Naive thymus-derived CD8-positive, alpha-beta T cell (primary cell): Measurements from ENCODE around the gene AP1G2. TPM values are rescaled to one million over a fixed set of nuclear protein-coding genes. Genes with fewer than 3 reads are reported as not detected.
"Not testable (repeated sequence)": the region's sequence is repeated elsewhere in the genome, so short reads cannot be mapped to it uniquely, and the experiment has no call there.

ENCODE experiments used
- ATAC-seq, 2 donors: fragments of 150-1000 bp; cut with Tn5 transposase in 1 of 2; sonication (Bioruptor Pico), chemical (Tn5 transposase) in 1 of 2; 1 replicate in 1 of 2; 2 replicates in 1 of 2; pipeline ENCODE4 v1.10.0; 2021; ENCODE audit warnings: mild to moderate bottlenecking in 2 of 2, moderate library complexity in 2 of 2
- POLR2A ChIA-PET: fragments of 350-600 bp; sonication (Branson Sonifier 250); formaldehyde crosslinking; loops from one replicate; lab custom pipeline; 2021; ENCODE audit warnings: antibody characterized with exemption; lab: Charles Lee
- DNase-seq, 10 donors: peaks; one replicate each; pipeline versions ENCODE4 v3.0.0 to v3.0.0-alpha.2; 2020 to 2022
- H3K27ac Mint-ChIP-seq, 10 donors: one replicate each; pipeline ENCODE4 v1.8.0; 2020 to 2022; ENCODE audit warnings: mild to moderate bottlenecking in 10 of 10, mixed read lengths in 10 of 10, moderate library complexity in 4 of 10, inconsistent platforms in 1 of 10
- H3K27me3 Mint-ChIP-seq, 5 donors: one replicate each; pipeline ENCODE4 v1.8.0; 2021 to 2022; ENCODE audit warnings: mixed read lengths in 5 of 5
- H3K36me3 Mint-ChIP-seq, 3 donors: one replicate each; pipeline ENCODE4 v1.8.0; 2020 to 2022; ENCODE audit warnings: mixed read lengths in 3 of 3, mild to moderate bottlenecking in 2 of 3, inconsistent platforms in 1 of 3
- H3K4me1 Mint-ChIP-seq, 4 donors: one replicate each; pipeline ENCODE4 v1.8.0; 2021 to 2022; ENCODE audit warnings: mixed read lengths in 4 of 4
- H3K4me3 Mint-ChIP-seq, 10 donors: one replicate each; pipeline ENCODE4 v1.8.0; 2020 to 2022; ENCODE audit warnings: mild to moderate bottlenecking in 10 of 10, mixed read lengths in 10 of 10, moderate library complexity in 6 of 10, inconsistent platforms in 1 of 10
- H3K9me3 Mint-ChIP-seq, 9 donors: one replicate each; pipeline ENCODE4 v1.8.0; 2020 to 2022; ENCODE audit warnings: mixed read lengths in 9 of 9, mild to moderate bottlenecking in 3 of 9, inconsistent platforms in 1 of 9, moderate library complexity in 1 of 9
- polyA plus RNA-seq, 3 donors: library from polyadenylated mRNA; unstranded; fragments of 300-500 nt; fragmentation: Illumina TruSeq; gene quantifications; one replicate each; pipeline ENCODE4 v1.2.3, GENCODE V29; 2021
- total RNA-seq, 8 experiments: library from RNA in 2 of 8; stranded (reverse) in 2 of 8; gene quantifications; one replicate each; pipeline ENCODE4 v1.2.3 and lab custom pipeline; 2021 to 2026

AP1G2 gene
- total and polyA plus RNA-seq, 5 experiments from 2014 or later: 67.8 to 529 (median 91.4) TPM

- H3K36me3 Mint-ChIP-seq: peaks cover 0 to 12% (median 7%) of the 10 kb centered on the region in 3 donors
- peak overlapping the region; percentile 52 to 99 (median 92) for H3K27ac Mint-ChIP-seq
- H3K9me3 Mint-ChIP-seq: peaks cover 0 to 11% (median 1%) of the 10 kb centered on the region in 9 donors
- POLR2A ChIA-PET: interaction anchor here (0.5 kb wide), 1 partner anchor 486 kb away, joined by 4 read pairs; no protein-coding TSS in a partner anchor
- ATAC-seq (no peak), DNase-seq (no peak)
- peaks cover 28 to 61% (median 43%) of the 10 kb centered on the region in 4 donors for H3K4me1 Mint-ChIP-seq
- no peaks in the 10 kb centered on the region for H3K27me3 Mint-ChIP-seq
- H3K4me3 Mint-ChIP-seq: peak overlapping the region in 8 of 10 donors; percentile 22 to 90 (median 48)
Measured at GRCh38 chr14:23609001-23609400, 41.4 kb upstream of the AP1G2 start.

GRCh38 chr14:23608454-23608853 lies 40.9 kb upstream of the AP1G2 start:
- Mint-ChIP-seq H3K27ac (peak overlapping the region in 9 of 10 donors; percentile 36 to 99 (median 92)), H3K4me1 (peaks cover 28 to 61% (median 43%) of the 10 kb centered on the region in 4 donors), H3K9me3 (peaks cover 0 to 11% (median 1%) of the 10 kb centered on the region in 9 donors), H3K27me3 (no peaks in the 10 kb centered on the region), H3K36me3 (peaks cover 0 to 12% (median 7%) of the 10 kb centered on the region in 3 donors), H3K4me3 (no peak overlapping the region)
- no peak for ATAC-seq
- no peak for DNase-seq
- POLR2A ChIA-PET: interaction anchor here (0.5 kb wide), 1 partner anchor 486 kb away, joined by 4 read pairs; no protein-coding TSS in a partner anchor

- POLR2A ChIA-PET: no interaction called here
- Mint-ChIP-seq H3K36me3 (peaks cover 0 to 12% (median 5%) of the 10 kb centered on the region in 3 donors), H3K27ac (peak overlapping the region in 2 of 10 donors; percentile 32 to 41), H3K27me3 (no peaks in the 10 kb centered on the region), H3K4me3 (no peak overlapping the region), H3K4me1 (peaks cover 23 to 47% (median 32%) of the 10 kb centered on the region in 4 donors), H3K9me3 (peaks cover 0 to 11% (median 1%) of the 10 kb centered on the region in 9 donors)
- no peak for ATAC-seq
- no peak for DNase-seq
Measured at GRCh38 chr14:23605931-23606585, 38.5 kb upstream of the AP1G2 start.

- H3K4me1 Mint-ChIP-seq: peaks cover 11 to 34% (median 22%) of the 10 kb centered on the region in 4 donors
- peaks cover 0 to 11% (median 7%) of the 10 kb centered on the region in 3 donors for H3K36me3 Mint-ChIP-seq
- peaks cover 0 to 3% (median 0%) of the 10 kb centered on the region in 5 donors for H3K27me3 Mint-ChIP-seq
Measured at GRCh38 chr14:23604675-23605170, 37.1 kb upstream of the AP1G2 start.

GRCh38 chr14:23604148-23604547 lies 36.6 kb upstream of the AP1G2 start:
- Mint-ChIP-seq H3K4me3 (no peak overlapping the region), H3K9me3 (peaks cover 1 to 16% (median 7%) of the 10 kb centered on the region in 9 donors), H3K27me3 (peaks cover 0 to 5% (median 0%) of the 10 kb centered on the region in 5 donors), H3K4me1 (peaks cover 5 to 28% (median 19%) of the 10 kb centered on the region in 4 donors), H3K27ac (no peak overlapping the region), H3K36me3 (peaks cover 0 to 16% (median 9%) of the 10 kb centered on the region in 3 donors)
- ATAC-seq (no peak), DNase-seq (no peak)
- POLR2A ChIA-PET: no interaction called here

More at GRCh38 chr14:23604675-23605170, 37.1 kb upstream of the AP1G2 start:
- ATAC-seq (no peak), DNase-seq (no peak)
- Mint-ChIP-seq H3K27ac (no peak overlapping the region), H3K9me3 (peaks cover 0 to 12% (median 4%) of the 10 kb centered on the region in 9 donors), H3K4me3 (no peak overlapping the region)
- POLR2A ChIA-PET: no interaction called here

- Mint-ChIP-seq H3K4me3 (no peak overlapping the region), H3K27me3 (peaks cover 0 to 5% (median 0%) of the 10 kb centered on the region in 5 donors), H3K4me1 (peaks cover 0 to 19% (median 11%) of the 10 kb centered on the region in 4 donors), H3K9me3 (peaks cover 0 to 13% (median 5%) of the 10 kb centered on the region in 9 donors), H3K27ac (peak overlapping the region in 1 of 10 donors; percentile 24), H3K36me3 (peaks cover 0 to 11% (median 6%) of the 10 kb centered on the region in 3 donors)
- ATAC-seq (no peak), DNase-seq (no peak)
- POLR2A ChIA-PET: no interaction called here
Measured at GRCh38 chr14:23603103-23603502, 35.5 kb upstream of the AP1G2 start.

GRCh38 chr14:23602181-23603095 lies 34.8 kb upstream of the AP1G2 start:
- Mint-ChIP-seq H3K4me3 (no peak overlapping the region), H3K27ac (peak overlapping the region in 3 of 10 donors; percentile 10 to 31 (median 29)), H3K4me1 (peaks cover 0 to 18% (median 12%) of the 10 kb centered on the region in 4 donors), H3K36me3 (peaks cover 0 to 11% (median 6%) of the 10 kb centered on the region in 3 donors), H3K27me3 (peaks cover 0 to 5% (median 0%) of the 10 kb centered on the region in 5 donors), H3K9me3 (peaks cover 0 to 13% (median 5%) of the 10 kb centered on the region in 9 donors)
- POLR2A ChIA-PET: no interaction called here
- DNase-seq: no peak
- ATAC-seq: no peak

- POLR2A ChIA-PET: no interaction called here
- H3K27me3 Mint-ChIP-seq: peaks cover 0 to 5% (median 0%) of the 10 kb centered on the region in 5 donors
- peak overlapping the region in 1 of 10 donors; percentile 29 for H3K27ac Mint-ChIP-seq
- ATAC-seq (no peak), DNase-seq (no peak)
- no peak overlapping the region for H3K4me3 Mint-ChIP-seq
- peaks cover 0 to 11% (median 6%) of the 10 kb centered on the region in 3 donors for H3K36me3 Mint-ChIP-seq
- H3K9me3 Mint-ChIP-seq: peaks cover 0 to 13% (median 5%) of the 10 kb centered on the region in 9 donors
- H3K4me1 Mint-ChIP-seq: peaks cover 0 to 13% (median 8%) of the 10 kb centered on the region in 4 donors
Measured at GRCh38 chr14:23601845-23602180, 34.2 kb upstream of the AP1G2 start.

- H3K4me3 Mint-ChIP-seq: no peak overlapping the region
- no peak for ATAC-seq
- peaks cover 0 to 13% (median 5%) of the 10 kb centered on the region in 9 donors for H3K9me3 Mint-ChIP-seq
- H3K4me1 Mint-ChIP-seq: peaks cover 0 to 9% (median 5%) of the 10 kb centered on the region in 4 donors
- no peak overlapping the region for H3K27ac Mint-ChIP-seq
- POLR2A ChIA-PET: no interaction called here
- peaks cover 0 to 11% (median 6%) of the 10 kb centered on the region in 3 donors for H3K36me3 Mint-ChIP-seq
- peaks cover 0 to 5% (median 0%) of the 10 kb centered on the region in 5 donors for H3K27me3 Mint-ChIP-seq
- no peak for DNase-seq
Measured at GRCh38 chr14:23601424-23601823, 33.8 kb upstream of the AP1G2 start.

GRCh38 chr14:23600806-23601205 lies 33.2 kb upstream of the AP1G2 start:
- peaks cover 0 to 11% (median 6%) of the 10 kb centered on the region in 3 donors for H3K36me3 Mint-ChIP-seq
- peaks cover 0 to 4% (median 3%) of the 10 kb centered on the region in 4 donors for H3K4me1 Mint-ChIP-seq
- H3K9me3 Mint-ChIP-seq: peaks cover 0 to 13% (median 5%) of the 10 kb centered on the region in 9 donors
- peaks cover 0 to 5% (median 0%) of the 10 kb centered on the region in 5 donors for H3K27me3 Mint-ChIP-seq
- DNase-seq (no peak), ATAC-seq (no peak)
- H3K4me3 Mint-ChIP-seq: no peak overlapping the region
- H3K27ac Mint-ChIP-seq: no peak overlapping the region
- POLR2A ChIA-PET: no interaction called here

GRCh38 chr14:23600322-23600707 lies 32.7 kb upstream of the AP1G2 start:
- Mint-ChIP-seq H3K36me3 (peaks cover 0 to 11% (median 6%) of the 10 kb centered on the region in 3 donors), H3K4me1 (peaks cover 0 to 2% (median 0%) of the 10 kb centered on the region in 4 donors), H3K9me3 (peaks cover 0 to 13% (median 5%) of the 10 kb centered on the region in 9 donors), H3K27ac (no peak overlapping the region), H3K4me3 (no peak overlapping the region), H3K27me3 (peaks cover 0 to 5% (median 0%) of the 10 kb centered on the region in 5 donors)
- POLR2A ChIA-PET: no interaction called here
- DNase-seq (no peak), ATAC-seq (no peak)

- DNase-seq, ATAC-seq, H3K4me3 Mint-ChIP-seq, H3K27me3 Mint-ChIP-seq, POLR2A ChIA-PET, H3K36me3 Mint-ChIP-seq, H3K4me1 Mint-ChIP-seq, H3K27ac Mint-ChIP-seq, H3K9me3 Mint-ChIP-seq: not testable (repeated sequence)
Measured at GRCh38 chr14:23594191-23594590, 26.6 kb upstream of the AP1G2 start.
